Stimulated activated CD4-positive, alpha-beta T cell treated with anti-CD3 and anti-CD28 coated beads, Interleukin-2, amount 100 ng/mL, for 48 hours (primary cell): ENCODE results near the gene AGBL3.
"Not testable (repeated sequence)": the region's sequence is repeated elsewhere in the genome, so short reads cannot be mapped to it uniquely, and the experiment has no call there.

ENCODE experiments used
- DNase-seq, 2 donors: peaks; one replicate each; pipeline ENCODE4 v3.0.0-alpha.2; 2020

Gene AGBL3

GRCh38 chr7:135169141-135169963 lies 183.0 kb downstream of the AGBL3 start:
- peak; percentile 47 to 58 for DNase-seq

DNA sequence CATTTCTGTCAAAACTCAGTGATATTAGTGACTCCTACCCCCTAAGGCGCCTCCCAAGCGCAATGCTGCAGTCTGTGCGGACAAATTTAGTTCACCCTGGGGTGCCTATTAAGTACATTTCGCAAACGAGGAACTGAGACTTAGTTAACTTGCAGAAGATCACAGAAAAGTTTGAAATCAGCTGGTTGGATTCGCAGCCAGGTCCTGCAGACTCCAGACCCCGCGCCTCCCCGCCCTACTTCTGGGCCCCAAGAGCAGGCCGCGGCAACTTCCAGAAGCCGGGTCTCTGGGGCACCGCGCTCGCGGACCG lies 183.6 kb downstream of the AGBL3 start:
- no peak for DNase-seq

DNA sequence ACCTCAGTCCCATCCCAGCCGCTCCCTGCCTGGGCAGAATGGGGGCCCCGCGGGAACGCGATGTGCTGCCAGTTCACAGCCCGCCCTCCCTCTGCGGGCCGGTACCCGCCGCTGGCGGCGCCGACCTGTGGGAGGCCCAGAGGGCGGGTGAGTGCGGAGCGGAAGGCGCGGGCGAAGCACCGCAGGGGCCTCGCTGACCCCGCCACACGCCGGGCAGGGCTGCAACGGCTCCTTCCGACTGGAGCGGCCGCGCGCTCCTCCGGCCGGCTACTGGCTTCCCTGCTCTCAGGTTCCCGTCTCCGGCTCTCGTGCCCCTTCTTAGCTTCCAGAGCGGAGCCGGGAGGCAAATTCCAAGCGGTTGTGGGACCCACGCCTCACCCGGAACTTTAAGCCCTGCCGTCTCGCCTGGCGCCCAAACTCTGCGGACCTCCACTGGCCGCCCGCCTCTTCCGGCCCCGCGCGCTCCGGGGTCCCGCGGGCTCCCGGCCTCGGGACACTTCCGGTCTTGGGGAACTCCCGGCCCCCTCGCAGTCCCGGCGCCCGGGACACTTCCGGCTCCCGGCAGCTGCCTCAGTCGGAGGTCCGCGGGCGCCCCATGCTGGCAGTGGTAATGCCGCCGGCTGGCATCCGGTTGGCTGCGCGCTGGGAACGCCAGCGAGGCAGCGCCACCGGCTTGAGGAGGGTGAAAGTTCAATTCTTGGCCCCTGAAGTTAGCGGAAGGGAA lies 184.1 kb downstream of the AGBL3 start, which contains the start of gene CYREN:
CYREN (minus strand) TSS at position 434 of the 724 bp plus-strand sequence. CDS start 1,785 bp downstream, outside the sequence.
- DNase-seq, result peak; percentile 89 to 90

DNA sequence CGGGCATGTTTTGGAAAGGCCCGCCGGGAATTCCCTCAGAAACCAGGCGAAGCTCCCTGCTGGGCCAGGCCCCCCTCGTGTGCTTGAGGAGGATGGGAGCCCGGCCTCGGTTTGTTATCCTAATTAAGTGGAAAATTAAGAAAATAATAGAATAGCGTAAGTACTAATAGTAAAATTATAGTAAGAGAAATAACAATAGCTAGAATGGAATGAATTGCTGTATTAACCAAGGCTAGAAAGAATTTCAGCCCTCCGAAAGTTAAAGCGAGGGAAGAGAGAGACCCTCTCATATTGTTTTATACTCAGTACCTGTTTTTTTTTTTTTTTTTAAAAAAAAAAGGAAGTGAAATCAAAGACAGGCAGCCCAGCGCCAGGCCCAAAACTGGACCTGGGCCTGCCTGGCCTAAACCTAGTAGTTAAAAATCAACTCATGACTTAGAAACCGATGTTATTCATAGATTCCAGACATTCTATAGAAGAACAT lies 184.7 kb downstream of the AGBL3 start:
- DNase-seq, result not testable (repeated sequence)

GRCh38 chr7:135171581-135172291 lies 185.4 kb downstream of the AGBL3 start:
- DNase-seq, result not testable (repeated sequence)

- not testable (repeated sequence) for DNase-seq
Observed at GRCh38 chr7:135173916-135174315, 187.6 kb downstream of the AGBL3 start.

- DNase-seq, result no peak
Observed at GRCh38 chr7:135174941-135175340, 188.6 kb downstream of the AGBL3 start.

DNA sequence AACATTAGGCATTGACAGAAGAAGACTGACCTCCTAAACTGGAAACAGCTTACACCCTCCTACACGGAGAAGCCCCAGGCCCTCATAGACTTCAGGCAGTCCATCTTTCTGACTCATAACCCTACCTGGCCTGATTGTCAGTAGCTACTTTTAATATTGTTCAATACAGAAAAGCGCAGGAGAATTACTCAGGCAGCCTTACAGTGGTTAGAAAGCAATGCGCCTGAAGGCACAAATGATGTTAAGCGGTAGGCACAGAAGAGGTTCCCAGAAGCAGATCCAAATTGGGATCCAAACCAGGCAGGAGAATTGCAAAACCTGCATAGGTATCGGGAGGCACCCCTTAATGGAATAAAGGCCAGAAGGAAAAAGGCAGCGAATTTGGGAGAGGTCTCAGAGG lies 189.6 kb downstream of the AGBL3 start:
- no peak for DNase-seq

GRCh38 chr7:135177028-135177696 lies 190.9 kb downstream of the AGBL3 start:
- no peak for DNase-seq

- DNase-seq, result no peak
Observed at GRCh38 chr7:135178364-135178763, 192.1 kb downstream of the AGBL3 start.

- DNase-seq, result no peak
Observed at GRCh38 chr7:135179321-135179925, 193.1 kb downstream of the AGBL3 start.

DNA sequence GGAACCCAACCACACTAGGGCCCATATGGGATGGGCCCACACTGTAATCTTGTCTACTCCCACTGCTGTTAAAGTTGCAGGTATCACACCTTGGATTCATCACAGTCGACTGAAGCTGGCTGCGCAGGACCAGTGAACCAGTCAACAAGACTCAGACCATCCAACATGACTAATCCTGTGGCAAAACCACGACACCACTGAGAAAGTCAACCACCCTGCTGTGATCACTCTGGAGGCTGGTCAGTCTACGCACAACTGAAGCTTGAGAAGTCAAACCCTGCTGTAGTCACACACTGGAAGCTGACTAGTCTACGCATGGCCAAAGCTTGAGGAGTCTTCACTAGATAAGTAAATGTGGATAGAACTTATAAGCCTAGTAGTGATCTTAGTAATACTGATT lies 193.8 kb downstream of the AGBL3 start:
- no peak for DNase-seq

DNA sequence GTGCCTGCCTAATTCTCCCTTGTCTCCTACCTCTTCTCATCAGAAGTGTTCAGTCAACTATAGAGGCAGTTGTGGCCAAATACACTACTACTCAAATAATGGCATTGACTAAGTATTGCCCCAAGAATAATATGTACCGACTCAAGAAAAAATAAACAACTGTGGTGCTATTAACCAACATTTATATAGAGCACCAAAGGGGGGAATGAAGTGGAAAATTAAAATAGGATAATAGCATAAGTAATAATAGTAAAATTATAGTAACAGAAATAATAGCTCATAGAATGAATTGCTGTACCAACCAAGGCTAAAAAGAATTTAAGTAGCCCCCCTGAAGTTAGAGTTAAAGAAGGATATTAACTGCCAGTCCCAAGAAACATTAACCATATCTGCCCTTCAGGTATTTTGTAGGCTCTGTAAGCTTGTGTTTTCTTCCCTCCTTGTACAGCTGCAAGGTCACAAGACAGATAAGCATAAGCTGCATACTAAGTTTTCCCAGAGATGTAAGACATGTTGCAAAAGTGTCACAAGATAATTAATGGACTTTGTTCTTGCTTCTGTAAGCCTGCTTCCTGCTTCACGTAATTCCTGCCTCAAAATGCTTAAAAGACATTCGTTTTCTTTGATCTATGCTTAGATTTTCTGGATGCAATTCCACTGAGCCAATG lies 195.1 kb downstream of the AGBL3 start:
- no peak for DNase-seq

GRCh38 chr7:135181929-135182678 lies 195.8 kb downstream of the AGBL3 start:
- no peak for DNase-seq

DNA sequence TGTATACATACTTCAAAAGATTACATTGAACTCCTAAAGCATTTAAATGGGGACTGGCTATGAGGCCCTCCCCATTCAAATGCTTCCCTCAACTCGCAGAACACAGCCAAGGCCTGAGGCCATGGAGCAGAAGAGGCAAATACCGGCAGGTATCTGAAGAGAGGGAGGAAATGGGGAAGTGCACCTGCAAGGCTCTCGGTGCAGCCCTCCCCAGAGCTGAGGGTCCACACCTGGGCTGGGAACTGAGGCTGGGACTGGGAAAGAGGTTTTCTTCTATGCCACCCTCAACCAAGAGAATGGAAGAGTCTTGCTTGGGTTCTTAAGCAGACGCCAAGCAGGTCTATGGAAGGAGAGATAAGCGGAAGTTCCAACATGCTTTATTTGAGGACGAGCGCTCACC lies 197.2 kb downstream of the AGBL3 start:
- no peak for DNase-seq

DNA sequence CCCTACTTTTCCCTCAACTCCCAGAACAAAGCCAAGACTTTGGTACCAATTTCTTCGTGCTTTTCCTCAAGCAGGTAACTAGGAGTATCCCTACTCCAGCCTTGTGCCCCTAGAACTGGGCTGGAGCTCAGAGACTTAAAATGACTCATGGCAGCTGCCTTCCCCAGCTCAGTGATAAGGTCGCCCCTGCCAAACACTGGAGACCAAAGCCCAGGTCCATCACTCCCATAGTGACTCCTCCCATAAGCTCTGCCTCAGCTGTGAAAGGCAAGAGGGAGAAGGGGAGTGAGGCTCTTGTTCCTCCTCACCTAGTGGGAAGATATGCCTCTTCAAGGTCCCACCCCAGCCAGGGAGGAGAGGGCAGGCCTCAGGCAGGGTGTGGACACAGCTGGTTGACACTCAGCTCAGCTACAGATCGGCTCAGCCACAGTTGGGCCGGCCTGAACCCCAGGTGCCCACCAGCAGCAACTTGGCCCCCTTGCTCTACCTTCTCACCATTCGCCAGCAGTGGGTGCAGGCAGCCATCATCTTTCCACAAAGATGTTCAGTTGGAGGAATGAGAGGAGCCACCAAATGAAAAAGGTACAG lies 198.0 kb downstream of the AGBL3 start:
- no peak for DNase-seq
